Measurements from ENCODE around the gene TRIM17. TPM values are rescaled to one million over a fixed set of nuclear protein-coding genes. Genes with fewer than 3 reads are reported as not detected.

Gene TRIM17
- 1 to 10 TPM; 2.0 to 2.2 TPM for total RNA-seq

DNA sequence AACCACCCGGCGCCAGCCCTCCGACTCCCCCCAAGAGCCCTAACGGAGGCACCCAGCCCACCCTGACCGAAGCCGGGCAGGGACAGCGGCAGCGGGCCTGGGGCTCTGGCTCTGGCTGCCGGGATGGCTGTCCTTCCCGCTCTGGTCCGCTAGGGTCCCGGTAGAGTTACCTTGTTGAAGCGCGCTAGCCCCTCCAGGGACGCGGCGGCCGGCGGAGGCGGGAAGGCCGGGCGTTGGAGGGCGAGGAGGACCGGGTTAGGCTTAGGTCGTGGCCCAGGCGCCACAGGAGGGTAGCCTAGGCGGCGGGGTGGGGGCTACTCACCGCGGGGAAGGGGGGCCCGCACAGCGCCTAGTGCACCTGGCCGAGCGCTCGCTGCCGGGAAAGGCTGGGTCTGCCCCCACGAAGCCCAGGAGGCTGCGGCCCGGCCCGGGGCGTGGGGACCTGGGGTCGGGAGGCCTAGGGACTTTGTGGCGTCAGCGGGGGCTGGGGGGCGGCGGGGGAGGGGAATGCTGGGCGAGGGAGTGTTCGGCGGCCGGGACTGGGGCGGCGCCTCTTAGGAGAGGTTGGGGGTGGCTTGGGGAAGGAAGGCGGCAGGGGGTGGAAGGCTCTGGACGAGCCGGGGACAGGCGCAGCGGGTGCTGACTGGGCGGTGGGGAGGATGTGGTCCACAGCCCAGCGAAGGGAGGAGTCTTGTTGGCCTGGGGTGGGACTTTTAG lies at the start of gene TRIM17:
Gene TRIM17, minus strand, starts transcription at position 645 of the 717 bp plus-strand sequence. CDS start 1,789 bp downstream, outside the sequence.
- peaks cover 9 to 16% of the 10 kb centered on the region in 2 donors for H3K4me1 Mint-ChIP-seq (ENCODE audit: low read depth in 2 of 2)
- DNase-seq (ENCODE audit: low spot score) (peak; percentile 76), ATAC-seq (peak; percentile 85 to 86)
- peaks cover 0 to 7% of the 10 kb centered on the region in 2 donors for H3K27me3 Mint-ChIP-seq
- H3K4me3 Mint-ChIP-seq = peak within 1 kb of the TSS; percentile 76
- no peaks in the 10 kb centered on the region for H3K9me3 Mint-ChIP-seq
- no peaks in the 10 kb centered on the region for H3K36me3 Mint-ChIP-seq
- peak within 1 kb of the TSS in 1 of 2 donors; percentile 69 for H3K27ac Mint-ChIP-seq

GRCh38 chr1:228465571-228466146 lies 49.0 kb upstream of the TRIM17 start:
- Mint-ChIP-seq H3K27me3 (peaks cover 5 to 16% of the 10 kb centered on the region in 2 donors), H3K4me1 (ENCODE audit: low read depth in 2 of 2) (peaks cover 44 to 52% of the 10 kb centered on the region in 2 donors), H3K4me3 (peak overlapping the region; percentile 87), H3K9me3 (no peaks in the 10 kb centered on the region), H3K27ac (peak overlapping the region; percentile 72 to 86), H3K36me3 (no peaks in the 10 kb centered on the region)
- peak in 1 of 2 donors; percentile 64 for ATAC-seq
- DNase-seq (ENCODE audit: low spot score) = no peak

- H3K9me3 Mint-ChIP-seq = no peaks in the 10 kb centered on the region
- no peak for ATAC-seq
- H3K4me3 Mint-ChIP-seq = peak overlapping the region; percentile 87
- H3K4me1 Mint-ChIP-seq (ENCODE audit: low read depth in 2 of 2) = peaks cover 44 to 52% of the 10 kb centered on the region in 2 donors
- H3K36me3 Mint-ChIP-seq = no peaks in the 10 kb centered on the region
- peaks cover 5 to 14% of the 10 kb centered on the region in 2 donors for H3K27me3 Mint-ChIP-seq
- DNase-seq (ENCODE audit: low spot score) = no peak
- peak overlapping the region; percentile 72 to 86 for H3K27ac Mint-ChIP-seq
Observed at GRCh38 chr1:228465141-228465540, 48.5 kb upstream of the TRIM17 start.

- Mint-ChIP-seq H3K27me3 (peaks cover 5 to 14% of the 10 kb centered on the region in 2 donors), H3K27ac (peak overlapping the region; percentile 72 to 86), H3K9me3 (no peaks in the 10 kb centered on the region), H3K4me3 (peak overlapping the region; percentile 87), H3K4me1 (ENCODE audit: low read depth in 2 of 2) (peaks cover 44 to 52% of the 10 kb centered on the region in 2 donors), H3K36me3 (no peaks in the 10 kb centered on the region)
- ATAC-seq = peak; percentile 87 to 95
- peak; percentile 89 for DNase-seq (ENCODE audit: low spot score)
Observed at GRCh38 chr1:228464487-228464983, 47.9 kb upstream of the TRIM17 start.

GRCh38 chr1:228463559-228464455 lies 47.1 kb upstream of the TRIM17 start:
- H3K4me3 Mint-ChIP-seq = peak overlapping the region; percentile 87
- H3K4me1 Mint-ChIP-seq (ENCODE audit: low read depth in 2 of 2) = peaks cover 47 to 52% of the 10 kb centered on the region in 2 donors
- H3K27ac Mint-ChIP-seq = peak overlapping the region; percentile 72 to 86
- DNase-seq (ENCODE audit: low spot score) (peak; percentile 83), ATAC-seq (peak; percentile 82 to 86)
- peaks cover 5 to 14% of the 10 kb centered on the region in 2 donors for H3K27me3 Mint-ChIP-seq
- no peaks in the 10 kb centered on the region for H3K36me3 Mint-ChIP-seq
- no peaks in the 10 kb centered on the region for H3K9me3 Mint-ChIP-seq

DNA sequence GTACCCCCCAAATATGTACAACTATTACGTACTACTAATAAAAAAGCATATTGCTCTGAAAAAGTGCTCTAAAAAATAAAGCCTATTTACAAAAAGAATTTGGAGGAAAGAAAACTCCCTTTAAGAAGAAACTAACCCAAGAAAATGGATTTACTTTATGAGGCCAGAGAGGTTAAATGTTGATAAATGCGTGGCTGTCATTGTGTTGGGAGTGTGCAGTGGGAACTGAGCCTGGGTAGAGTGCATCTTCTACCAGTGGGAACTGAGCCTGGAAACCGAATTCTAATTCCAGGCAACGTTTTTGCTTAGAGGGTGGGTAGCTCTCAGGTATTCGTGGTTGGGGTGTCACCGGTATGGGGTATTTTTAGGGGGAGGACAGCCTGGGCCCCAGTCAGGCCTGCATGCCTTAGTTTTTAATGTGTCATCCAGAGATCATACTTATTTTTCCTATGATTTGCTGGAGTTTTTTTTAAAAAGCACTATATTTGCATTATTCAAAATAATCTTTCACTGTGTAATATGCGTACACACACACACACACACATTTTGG lies 46.4 kb upstream of the TRIM17 start:
- peak overlapping the region; percentile 87 for H3K4me3 Mint-ChIP-seq
- no peaks in the 10 kb centered on the region for H3K9me3 Mint-ChIP-seq
- H3K27me3 Mint-ChIP-seq = peaks cover 5 to 10% of the 10 kb centered on the region in 2 donors
- ATAC-seq (no peak), DNase-seq (ENCODE audit: low spot score) (no peak)
- H3K27ac Mint-ChIP-seq = peak overlapping the region; percentile 72 to 86
- H3K4me1 Mint-ChIP-seq (ENCODE audit: low read depth in 2 of 2) = peaks cover 52 to 57% of the 10 kb centered on the region in 2 donors
- no peaks in the 10 kb centered on the region for H3K36me3 Mint-ChIP-seq

DNA sequence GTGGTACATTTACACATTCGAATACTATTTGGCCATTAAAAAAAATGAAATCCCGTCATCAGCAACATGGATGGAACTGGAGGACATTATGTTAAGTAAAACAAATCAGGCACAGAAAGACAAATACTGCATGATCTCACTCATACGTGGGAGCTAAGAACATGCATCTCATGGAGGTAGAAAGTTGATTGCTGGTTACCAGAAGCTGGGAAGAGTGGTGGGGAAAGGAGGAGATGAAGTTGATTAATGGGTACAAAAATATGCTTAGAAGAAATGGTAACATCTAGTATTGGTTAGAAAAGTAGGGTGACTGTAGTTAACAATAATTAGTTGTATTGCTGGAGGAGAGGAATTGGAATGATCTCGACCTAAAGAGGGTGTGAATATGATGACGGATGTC lies 45.9 kb upstream of the TRIM17 start:
- Mint-ChIP-seq H3K27me3 (peaks cover 1 to 5% of the 10 kb centered on the region in 2 donors), H3K9me3 (no peaks in the 10 kb centered on the region), H3K27ac (peak overlapping the region; percentile 72 to 86), H3K4me1 (ENCODE audit: low read depth in 2 of 2) (peaks cover 57 to 62% of the 10 kb centered on the region in 2 donors), H3K36me3 (no peaks in the 10 kb centered on the region), H3K4me3 (peak overlapping the region; percentile 87)
- ATAC-seq (no peak), DNase-seq (ENCODE audit: low spot score) (no peak)

- H3K36me3 Mint-ChIP-seq = no peaks in the 10 kb centered on the region
Observed at GRCh38 chr1:228460821-228461220, 44.2 kb upstream of the TRIM17 start.

GRCh38 chr1:228459091-228459993 lies 42.7 kb upstream of the TRIM17 start:
- Mint-ChIP-seq H3K27ac (peak overlapping the region; percentile 95 to 97), H3K9me3 (no peaks in the 10 kb centered on the region), H3K4me3 (peak overlapping the region; percentile 95), H3K36me3 (no peaks in the 10 kb centered on the region), H3K27me3 (peaks cover 0 to 3% of the 10 kb centered on the region in 2 donors), H3K4me1 (ENCODE audit: low read depth in 2 of 2) (peaks cover 49 to 55% of the 10 kb centered on the region in 2 donors)
- ATAC-seq = peak; percentile 3 to 20
- peak; percentile 76 for DNase-seq (ENCODE audit: low spot score)

More at GRCh38 chr1:228460821-228461220, 44.2 kb upstream of the TRIM17 start:
- Mint-ChIP-seq H3K4me3 (peak overlapping the region; percentile 72), H3K27me3 (peaks cover 0 to 3% of the 10 kb centered on the region in 2 donors), H3K4me1 (ENCODE audit: low read depth in 2 of 2) (peaks cover 64 to 66% of the 10 kb centered on the region in 2 donors), H3K9me3 (no peaks in the 10 kb centered on the region), H3K27ac (peak overlapping the region in 1 of 2 donors; percentile 76)
- DNase-seq (ENCODE audit: low spot score) = no peak
- no peak for ATAC-seq

DNA sequence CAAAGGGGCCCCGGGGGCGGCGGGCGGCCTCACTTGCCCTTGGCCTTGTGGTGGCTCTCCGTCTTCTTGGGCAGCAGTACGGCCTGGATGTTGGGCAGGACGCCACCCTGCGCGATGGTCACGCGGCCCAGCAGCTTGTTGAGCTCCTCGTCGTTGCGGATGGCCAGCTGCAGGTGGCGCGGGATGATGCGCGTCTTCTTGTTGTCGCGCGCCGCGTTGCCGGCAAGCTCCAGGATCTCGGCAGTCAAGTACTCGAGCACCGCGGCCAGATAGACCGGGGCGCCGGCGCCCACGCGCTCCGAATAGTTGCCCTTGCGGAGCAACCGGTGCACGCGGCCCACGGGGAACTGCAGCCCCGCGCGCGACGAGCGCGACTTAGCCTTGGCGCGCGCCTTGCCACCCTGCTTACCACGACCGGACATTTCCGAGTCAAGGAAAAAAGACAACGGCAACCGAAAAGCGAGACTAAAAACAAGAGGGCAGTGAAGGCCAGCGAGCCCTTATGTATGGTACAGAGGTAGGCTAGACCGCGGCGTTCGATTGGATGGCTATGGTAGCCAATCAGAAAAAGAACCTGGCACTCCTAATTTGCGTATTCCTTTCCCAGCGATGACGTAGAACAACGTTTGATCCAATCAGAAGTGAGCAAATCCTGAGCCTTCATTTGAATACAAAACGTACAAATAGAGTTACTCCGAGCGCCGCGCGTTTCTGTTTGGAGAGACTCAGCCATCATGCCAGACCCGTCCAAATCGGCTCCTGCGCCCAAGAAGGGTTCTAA lies 40.9 kb upstream of the TRIM17 start:
- Mint-ChIP-seq H3K27me3 (peaks cover 0 to 3% of the 10 kb centered on the region in 2 donors), H3K4me3 (peak overlapping the region; percentile 95), H3K36me3 (no peaks in the 10 kb centered on the region), H3K4me1 (ENCODE audit: low read depth in 2 of 2) (peaks cover 38 to 43% of the 10 kb centered on the region in 2 donors), H3K9me3 (no peaks in the 10 kb centered on the region), H3K27ac (peak overlapping the region; percentile 95 to 97)
- DNase-seq (ENCODE audit: low spot score) = peak; percentile 91
- peak; percentile 93 to 94 for ATAC-seq

GRCh38 chr1:228457017-228457395 lies 40.3 kb upstream of the TRIM17 start:
- peak; percentile 1 to 8 for ATAC-seq
- DNase-seq (ENCODE audit: low spot score) = no peak
- Mint-ChIP-seq H3K27ac (peak overlapping the region; percentile 95 to 97), H3K4me3 (peak overlapping the region; percentile 95), H3K36me3 (no peaks in the 10 kb centered on the region), H3K4me1 (ENCODE audit: low read depth in 2 of 2) (peaks cover 33 to 41% of the 10 kb centered on the region in 2 donors), H3K9me3 (no peaks in the 10 kb centered on the region), H3K27me3 (peaks cover 0 to 3% of the 10 kb centered on the region in 2 donors)

Data from natural killer cell treated with Interleukin-12 subunit alpha and Interleukin-12 subunit beta and Interleukin-15 and Interleukin-18, amount 100 ng/mL, for 72 hours (primary cell).